Right lobe of liver (tissue), 4 donors: ENCODE measurements around the gene HOTAIR.

Experiments
- CTCF ChIP-seq, 4 donors: fragments of 200-600 bp in 3 of 4; fragments of 450-650 bp in 1 of 4; IDR thresholded peaks; one replicate each; pipeline versions ENCODE4 v1.5.1 to v1.8.0; 2016 to 2022; ENCODE audit warnings: antibody characterized with exemption in 4 of 4, mild to moderate bottlenecking in 2 of 4
- POLR2A ChIP-seq: fragments of 450-650 bp; IDR thresholded peaks from one replicate; pipeline ENCODE4 v1.6.1; 2017; ENCODE audit warnings: antibody characterized with exemption, mild to moderate bottlenecking
- donor health status: DM: no; HTN: no; CAD: no.
- donor health status: DM: no; HTN: no; CAD: no.
- donor health status: DM: no; HTN: yes; CAD: no.

- no peak for TF ChIP-seq CTCF (IDR thresholded peaks at IDR 0.05)
- TF ChIP-seq POLR2A = no peak
Measured at GRCh38 chr12:53990311-53991076, 15.7 kb upstream of the HOTAIR start.
